GM20431 (cell line): Measurements from ENCODE around the gene DSCAM.
"Not testable (repeated sequence)": the region's sequence is repeated elsewhere in the genome, so short reads cannot be mapped to it uniquely, and the experiment has no call there.

ENCODE experiments used
- in situ Hi-C: fragments of 300-500 bp; cut with MseI, MboI; formaldehyde crosslinking; loops from one replicate; pipeline ENCODE4 v1.15.0; 2020; ENCODE audit warnings: low sequenced_read_pairs; ENCODE audit not compliant: unreplicated experiment

DSCAM gene

DNA sequence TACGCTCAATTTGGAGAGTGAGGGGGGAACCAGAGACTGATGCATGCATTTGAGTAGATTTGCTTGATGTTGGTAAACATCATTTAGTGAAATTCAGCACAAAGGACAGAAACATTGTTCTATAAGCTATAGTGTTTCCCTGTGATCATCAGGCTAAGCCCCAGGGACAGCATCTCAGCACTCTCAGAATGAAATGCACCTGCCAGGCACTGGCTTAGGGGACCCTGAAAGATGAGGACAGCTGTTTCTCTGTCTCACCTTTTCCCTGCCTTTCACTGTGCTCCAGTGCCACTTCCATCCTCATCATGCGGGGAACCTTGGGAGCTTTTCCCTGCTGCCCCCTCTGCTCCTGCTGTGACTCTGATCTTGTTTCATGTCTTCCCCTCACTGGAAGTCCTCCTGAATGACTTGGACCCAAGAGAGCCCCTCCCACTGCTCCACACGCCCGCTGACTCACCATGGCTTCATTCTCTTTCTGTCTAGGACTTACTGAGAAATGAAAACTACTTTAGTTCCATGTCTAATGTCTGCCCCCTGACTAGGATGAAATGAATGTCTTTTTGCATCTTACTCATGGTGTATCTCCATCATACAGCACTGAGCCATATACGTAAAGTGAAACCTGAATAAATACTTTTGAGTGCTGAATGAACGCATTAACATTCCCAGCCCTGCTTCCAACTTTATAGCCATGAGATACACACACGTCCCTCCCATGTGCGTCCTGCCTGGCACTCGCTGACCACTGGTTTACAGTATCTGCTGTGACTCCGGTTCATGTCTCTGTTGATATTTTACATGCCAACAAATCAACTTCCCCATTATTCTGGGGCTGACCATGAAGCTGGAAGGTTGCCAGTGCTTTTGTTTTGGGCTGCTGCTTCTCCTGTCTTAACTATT lies 797.7 kb downstream of the DSCAM start:
- in situ Hi-C loops, result no loop called here

DNA sequence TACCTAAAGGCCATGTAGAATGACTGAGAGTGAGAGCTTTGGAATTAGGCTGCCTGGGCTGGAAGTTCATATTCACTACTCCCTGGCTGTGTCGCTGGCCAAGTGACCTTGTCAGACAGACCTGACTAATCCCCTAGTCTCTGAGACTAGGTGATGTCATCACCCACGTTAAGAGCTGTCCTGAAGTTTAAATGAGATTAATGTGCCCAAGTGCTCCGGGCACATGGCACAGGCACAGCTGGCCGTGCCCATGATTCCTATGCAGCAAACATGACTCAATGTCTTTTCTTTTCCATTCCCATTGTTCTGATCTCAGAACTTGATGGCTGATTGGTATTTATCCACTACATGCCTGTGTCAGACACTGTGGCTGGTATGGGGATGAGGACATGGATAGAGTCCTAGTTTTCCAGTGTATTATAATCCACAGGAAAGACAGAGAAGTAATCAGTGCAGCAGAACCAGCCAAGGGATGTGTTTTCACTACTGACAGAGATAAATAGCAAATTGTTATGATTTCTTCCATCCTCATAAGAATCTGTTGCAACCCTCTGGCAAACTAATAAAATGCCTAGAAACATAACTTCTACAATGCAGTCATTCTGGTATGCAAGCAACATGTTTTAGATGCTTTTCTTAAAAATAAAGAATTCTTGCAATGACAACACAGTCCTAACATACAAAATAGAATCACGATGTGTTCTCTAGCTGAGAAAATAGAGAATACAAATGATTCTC lies 798.8 kb downstream of the DSCAM start:
- in situ Hi-C loops, result no loop called here

DNA sequence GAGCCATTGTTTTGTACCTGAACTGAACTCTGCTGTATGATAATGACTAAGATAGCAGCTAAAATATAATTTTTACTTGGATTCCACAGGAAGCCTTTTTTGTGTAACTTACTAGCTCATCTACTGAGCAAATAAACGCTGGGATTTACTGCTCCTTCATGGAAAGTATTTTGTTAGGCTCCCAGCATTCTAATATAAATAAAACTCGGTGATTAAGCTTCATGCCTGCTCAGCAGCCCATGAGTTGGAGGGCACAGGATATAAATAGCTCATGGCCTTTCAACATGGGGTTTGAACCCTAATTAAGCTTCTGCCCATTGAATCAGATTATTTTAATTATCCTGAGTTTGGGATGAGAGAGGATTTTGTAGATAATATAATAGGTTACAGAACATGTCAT lies 799.7 kb downstream of the DSCAM start:
- in situ Hi-C loops, result no loop called here

DNA sequence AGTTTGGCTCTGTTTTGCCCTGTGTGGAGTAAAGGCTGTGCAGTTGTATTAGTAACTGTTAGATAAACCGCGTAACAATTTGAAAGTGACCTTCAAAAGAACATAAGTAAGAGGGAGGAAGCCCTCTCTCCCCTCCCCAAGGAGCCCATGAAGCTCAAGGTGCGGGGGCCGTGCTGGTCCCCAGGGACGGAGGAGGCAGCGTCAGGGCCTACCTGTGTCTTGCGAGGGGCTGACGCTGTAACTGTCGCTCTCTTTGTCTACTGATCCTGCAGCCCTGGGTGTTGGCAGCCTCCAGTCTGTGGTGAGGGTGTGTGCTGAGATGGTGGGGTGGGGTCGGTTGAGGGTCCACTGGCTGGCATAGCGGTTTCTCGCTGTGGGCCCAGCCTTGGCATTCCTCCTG lies 803.1 kb downstream of the DSCAM start:
- in situ Hi-C loops, result no loop called here

DNA sequence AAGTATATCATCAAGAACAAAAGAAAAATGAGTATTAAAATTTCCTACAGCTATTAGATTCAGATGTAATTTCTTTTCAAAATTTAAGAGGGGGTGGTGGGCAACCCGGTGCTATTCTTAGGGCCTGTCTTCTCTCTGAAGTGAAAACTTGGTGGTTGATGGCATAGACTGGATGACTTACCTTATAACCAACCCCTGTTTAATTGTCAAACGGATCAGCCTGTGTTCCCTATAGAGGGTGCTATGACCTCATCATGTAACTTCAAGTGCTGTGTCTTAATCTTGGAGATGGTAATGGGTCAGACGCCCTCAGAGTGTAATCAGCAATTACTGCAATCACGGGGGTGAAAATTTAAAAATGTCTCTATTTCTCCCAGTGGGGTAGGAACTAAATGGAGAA lies 803.5 kb downstream of the DSCAM start:
- in situ Hi-C loops, result no loop called here

DNA sequence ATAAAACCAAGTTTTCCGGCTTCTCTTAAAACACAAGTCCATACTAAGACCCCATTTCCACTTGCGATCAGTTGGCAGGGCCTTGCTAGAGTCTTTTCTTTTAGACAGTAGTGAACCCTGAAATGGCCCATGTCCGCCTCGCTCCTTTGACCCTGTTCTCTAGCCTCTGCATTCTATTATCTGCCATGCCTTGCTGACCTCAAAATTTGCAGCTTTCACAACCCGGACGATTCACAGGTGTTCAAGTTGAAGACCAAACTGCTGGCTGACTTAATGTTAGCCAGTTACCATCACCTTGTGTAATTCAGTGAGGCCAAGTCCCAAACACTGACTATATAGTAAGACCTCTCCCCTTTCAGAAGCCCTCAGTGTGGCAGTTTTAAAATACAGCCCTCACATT lies 805.5 kb downstream of the DSCAM start:
- in situ Hi-C loops, result no loop called here

DNA sequence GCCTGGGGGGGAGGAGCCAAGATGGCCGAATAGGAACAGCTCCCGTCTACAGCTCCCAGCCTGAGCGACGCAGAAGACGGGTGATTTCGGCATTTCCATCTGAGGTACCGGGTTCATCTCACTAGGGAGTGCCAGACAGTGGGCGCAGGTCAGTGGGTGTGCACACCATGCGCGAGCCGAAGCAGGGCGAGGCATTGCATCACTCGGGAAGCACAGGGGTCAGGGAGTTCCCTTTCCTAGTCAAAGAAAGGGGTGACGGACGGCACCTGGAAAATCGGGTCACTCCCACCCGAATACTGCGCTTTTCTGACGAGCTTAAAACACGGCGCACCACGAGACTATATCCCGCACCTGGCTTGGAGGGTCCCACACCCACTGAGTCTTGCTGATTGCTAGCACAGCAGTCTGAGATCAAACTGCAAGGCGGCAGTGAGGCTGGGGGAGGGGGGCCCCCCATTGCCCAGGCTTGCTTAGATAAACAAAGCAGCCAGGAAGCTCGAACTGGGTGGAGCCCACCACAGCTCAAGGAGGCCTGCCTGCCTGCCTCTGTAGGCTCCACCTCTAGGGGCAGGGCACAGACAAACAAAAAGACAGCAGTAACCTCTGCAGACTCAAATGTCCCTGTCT lies 813.7 kb downstream of the DSCAM start:
- in situ Hi-C loops, result not testable (repeated sequence)

DNA sequence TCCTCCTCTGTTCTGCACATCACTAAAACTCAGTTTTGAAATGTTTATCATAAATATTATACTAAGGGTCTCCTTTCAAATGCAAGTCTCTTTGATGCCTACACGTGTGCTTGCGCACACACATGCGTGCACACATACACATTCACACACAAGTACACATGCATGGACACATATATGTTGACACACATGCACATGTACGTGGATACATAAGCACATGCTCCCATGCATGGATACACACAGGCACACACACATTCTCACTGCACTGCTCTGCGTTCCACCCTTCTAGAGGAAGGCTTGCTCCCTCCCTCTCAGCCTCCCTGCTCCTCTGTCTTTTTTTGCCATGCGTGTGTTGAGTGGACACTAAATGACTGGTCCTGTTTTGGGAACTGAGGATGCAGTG lies 817.1 kb downstream of the DSCAM start:
- in situ Hi-C loops, result no loop called here

DNA sequence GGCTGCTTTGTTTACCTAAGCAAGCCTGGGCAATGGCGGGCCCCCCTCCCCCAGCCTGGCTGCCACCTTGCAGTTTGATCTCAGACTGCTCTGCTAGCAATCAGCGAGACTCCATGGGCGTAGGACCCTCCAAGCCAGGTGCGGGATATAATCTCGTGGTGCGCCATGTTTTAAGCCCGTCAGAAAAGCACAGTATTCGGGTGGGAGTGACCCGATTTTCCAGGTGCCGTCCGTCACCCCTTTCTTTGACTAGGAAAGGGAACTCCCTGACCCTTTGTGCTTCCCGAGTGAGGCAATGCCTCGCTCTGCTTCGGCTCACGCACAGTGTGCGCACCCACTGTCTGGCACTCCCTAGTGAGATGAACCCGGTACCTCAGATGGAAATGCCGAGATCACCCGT lies 818.6 kb downstream of the DSCAM start:
- in situ Hi-C loops, result not testable (repeated sequence)

DNA sequence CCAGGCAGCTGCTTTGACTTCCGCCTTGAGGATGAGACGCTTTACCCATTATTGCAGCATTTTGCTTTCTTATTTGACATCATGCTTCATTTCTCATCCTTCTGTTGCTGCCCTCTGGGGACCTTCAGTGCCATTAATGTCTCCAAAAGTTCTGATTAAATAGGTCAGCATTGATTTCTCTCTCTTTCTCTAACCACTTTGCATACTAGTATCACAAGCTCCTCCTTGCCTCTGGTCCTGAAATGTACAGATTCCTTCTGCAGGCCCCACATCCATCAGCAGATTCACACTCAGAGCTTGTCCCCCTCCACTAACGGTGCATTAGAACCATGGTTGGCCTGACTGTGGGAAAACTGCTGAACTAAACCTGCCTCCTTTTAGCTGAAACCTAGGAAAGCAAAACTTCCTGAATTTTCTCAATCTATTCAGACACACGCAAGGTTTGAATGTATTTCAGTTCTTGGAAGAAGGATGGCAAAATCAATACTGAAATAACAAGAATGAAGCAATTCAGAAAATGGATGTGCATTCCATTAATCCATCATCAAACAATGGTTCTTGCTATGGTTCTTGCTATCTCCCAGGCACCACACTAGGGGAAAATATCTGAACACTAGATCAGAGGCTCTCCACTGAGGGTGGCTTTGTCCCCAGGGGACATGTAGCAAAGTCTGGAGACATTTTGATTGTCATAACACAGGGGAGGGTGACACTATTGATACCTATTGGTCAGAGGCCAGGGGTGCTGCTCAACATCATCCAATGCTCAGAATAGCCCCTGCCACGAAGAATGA lies 825.2 kb downstream of the DSCAM start:
- in situ Hi-C loops, result no loop called here

DNA sequence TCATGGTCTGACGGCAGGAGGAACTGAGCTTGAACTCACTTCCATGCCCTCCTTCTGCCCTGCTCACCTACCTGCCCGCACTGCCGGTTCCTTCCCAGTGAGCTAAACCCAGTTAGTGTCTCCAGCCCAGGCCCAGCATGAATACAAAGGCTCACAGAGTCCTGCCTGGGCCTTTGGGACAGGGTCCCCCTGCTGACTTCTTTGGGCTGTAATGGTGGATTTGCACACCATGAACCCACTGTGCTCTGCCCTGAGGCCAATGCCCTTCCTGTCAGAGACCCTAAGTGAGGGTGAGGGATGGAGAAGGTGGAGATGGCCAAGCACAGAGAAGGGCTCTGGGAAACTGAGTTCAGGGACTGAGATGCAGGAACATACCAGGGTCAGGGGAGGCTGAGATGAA lies 826.3 kb downstream of the DSCAM start:
- in situ Hi-C loops, result no loop called here

DNA sequence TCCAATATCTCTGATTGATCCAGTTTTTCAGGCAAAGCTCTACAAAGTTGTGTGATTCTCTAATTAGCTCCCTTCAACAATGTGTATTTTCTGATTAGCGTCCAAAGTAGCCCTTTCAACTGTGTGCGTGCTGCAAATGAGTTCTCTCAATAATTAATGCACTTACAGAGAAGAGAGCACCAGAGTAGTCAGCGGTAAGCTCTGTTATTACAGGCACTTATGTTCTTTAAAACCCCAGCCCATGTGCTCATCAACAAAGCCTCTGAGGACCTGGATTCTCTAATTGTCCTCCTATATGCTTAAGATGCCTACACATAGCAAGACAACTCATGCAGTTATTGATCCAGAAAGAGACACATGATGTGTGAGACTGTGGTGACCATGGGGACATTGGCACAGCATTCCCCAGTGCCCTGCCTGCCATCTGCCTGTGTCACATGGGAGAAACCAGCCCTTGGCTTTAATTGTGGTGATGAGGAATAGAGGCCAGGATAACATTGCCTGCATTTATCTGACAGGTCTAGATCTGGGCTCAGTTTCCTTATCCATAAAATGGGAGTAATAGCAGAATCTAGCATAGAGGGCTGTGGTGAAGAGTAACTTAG lies 828.0 kb downstream of the DSCAM start:
- in situ Hi-C loops, result no loop called here

DNA sequence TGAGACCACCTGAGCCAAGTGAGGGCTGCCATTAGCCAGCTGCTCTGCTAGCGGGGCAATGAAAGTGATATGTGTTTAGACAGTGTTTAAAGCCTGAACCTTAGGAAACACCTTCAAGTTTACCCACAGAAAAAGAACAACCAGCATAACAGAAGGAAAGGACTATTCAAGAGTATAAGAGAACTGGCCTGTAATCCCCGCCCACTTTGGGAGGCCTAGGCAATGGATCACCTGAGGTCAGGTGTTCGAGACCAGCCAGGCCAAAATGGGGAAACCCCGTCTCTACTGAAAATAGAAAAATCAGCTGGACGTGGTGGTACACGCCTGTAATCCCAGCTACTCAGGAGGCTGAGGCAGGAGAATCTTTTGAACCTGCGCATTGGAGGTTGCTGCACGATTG lies 830.3 kb downstream of the DSCAM start:
- in situ Hi-C loops, result no loop called here

DNA sequence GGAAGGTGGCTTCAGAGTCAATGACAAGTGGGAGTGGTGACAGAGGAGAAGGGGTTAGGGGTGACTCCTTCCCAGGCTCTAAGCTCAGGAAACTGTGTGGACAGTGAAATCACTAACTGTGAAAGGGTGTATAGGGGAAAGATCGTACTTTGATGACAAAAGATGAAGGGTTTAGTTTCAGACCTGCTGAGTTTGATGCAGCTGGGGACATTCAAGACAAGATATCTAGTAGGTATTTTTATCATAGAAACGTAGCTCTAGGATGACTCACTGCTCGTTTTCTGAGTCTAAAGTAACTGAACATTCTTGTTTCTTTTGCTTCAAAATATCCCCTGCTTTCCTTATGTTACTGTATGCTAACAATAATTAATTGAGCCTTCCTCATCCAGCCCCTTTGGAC lies 830.7 kb downstream of the DSCAM start:
- in situ Hi-C loops, result no loop called here

DNA sequence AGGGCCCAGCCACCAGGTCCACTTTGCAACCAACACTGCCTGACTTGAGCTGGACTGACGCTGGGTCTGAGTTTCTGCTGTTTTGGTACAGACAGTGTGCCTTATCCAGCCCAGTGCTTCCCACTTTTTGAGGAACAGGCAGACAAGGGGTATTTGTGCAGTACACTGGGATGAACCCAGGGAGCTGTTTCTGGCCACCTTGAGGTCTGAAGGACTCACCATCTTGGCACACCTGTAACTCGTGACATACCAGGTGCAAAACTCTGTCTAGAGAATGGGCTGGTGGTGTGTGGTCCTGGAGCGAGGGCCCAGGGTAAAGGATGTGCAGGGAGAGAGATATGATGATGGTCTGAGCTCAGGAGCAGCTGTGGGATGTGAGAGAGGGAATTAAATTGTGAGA lies 831.1 kb downstream of the DSCAM start:
- in situ Hi-C loops, result no loop called here

DNA sequence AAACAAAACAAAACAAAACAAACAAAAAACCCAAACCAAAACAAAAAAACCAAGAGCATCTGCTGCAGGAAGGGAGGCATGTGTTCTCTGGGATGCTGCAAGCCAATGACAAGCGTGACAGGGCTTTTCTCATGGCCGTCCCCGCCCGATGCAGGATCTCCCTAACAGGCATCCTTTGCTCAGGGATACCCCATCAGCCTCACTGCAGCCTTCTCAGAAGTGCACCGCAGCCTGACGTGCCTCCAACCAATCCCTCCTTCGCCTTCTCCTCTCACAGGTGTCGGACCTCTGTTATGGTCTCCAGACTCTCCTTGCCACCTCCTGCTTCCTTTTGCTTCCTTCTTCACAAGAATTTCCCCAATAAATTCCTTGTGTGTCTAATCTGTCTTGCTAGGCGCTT lies 832.6 kb downstream of the DSCAM start:
- in situ Hi-C loops, result no loop called here

DNA sequence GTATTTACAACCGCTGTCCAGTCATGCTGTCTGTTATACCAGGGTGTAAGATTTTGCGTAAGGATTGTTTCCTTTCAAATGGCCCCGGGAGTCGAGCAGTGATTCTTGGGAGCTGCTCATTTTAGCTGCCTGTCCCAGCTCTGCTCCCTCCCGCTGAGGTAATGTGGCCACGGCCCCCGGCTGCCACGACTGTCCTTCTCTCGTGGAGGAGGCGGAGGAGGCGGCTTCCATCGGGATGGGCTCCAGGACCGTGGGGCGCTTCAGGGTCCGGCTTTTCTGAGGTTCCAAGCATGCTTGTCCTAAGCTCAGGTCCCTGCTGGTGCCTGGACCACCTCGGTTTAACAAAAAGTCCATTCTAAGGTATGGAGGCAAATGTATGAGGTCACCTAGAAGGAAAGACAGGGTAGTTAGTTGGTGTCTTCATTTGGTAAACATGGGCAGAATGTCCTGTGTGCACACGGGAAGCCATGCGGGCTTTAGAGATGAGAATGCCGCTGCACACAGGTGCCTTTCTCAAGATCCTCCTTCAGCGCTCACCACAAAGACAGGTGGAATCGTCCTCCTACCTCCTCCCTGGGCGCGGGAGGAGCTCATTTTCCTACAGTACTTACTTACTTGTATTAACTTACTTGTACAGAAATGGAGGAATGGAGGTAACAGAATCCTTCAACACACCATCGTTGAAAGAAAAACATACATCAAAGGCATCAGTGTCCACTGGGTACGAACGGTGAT lies 833.8 kb downstream of the DSCAM start:
- in situ Hi-C loops, result no loop called here

DNA sequence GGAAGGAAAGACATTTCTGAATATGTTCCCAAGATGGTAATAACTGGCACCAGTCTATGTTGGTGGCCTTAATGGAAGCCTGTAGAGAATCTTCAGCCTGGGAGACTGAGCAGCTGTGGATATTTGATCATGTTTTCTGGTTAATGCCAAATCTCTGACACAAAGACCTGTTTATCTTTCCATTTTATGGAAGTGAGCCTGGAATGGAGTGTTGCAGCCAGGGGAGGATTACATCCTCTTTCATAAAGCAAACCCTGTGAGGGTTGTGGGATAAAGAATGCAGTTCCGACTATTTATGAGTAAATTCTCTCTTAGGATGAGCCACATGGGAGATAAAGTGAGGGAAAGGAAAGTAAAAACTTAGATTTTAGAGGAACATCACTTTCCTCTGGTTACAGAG lies 835.6 kb downstream of the DSCAM start:
- in situ Hi-C loops, result no loop called here

DNA sequence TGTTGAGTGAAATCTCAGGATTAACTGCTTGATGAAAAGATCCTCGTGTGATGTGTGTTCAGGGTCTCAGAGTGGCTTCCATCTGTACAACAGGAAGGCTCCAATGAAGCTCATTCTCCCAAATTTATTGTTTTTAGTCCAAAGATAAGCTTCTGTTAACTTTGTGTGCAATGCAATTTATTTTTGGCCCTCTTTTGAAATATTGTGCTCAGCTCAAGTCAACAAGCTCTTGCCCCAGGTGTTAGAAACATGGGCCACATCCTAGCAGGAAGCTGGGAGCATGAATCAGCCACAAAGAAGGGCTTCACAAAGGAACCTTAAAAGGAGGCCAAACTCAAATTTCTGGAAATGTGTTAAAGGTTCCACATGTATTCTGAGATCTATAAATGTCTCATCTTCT lies 844.0 kb downstream of the DSCAM start:
- in situ Hi-C loops, result no loop called here
